Coronary artery (tissue), 2 donors: ENCODE measurements around the gene NRROS.
A peak's percentile ranks its signal among the peaks of the same experiment; 100 is the strongest.
"Not testable (repeated sequence)": the region's sequence is repeated elsewhere in the genome, so short reads cannot be mapped to it uniquely, and the experiment has no call there.

Source experiments
- DNase-seq: peaks from one replicate; pipeline ENCODE4 v3.0.0-alpha.2; 2017; ENCODE audit warnings: low spot score
- H3K27ac ChIP-seq, 2 donors: fragments of 200-600 bp; sonication (generic); one replicate each; pipeline ENCODE4 v1.5.1; 2016 to 2019
- H3K4me3 ChIP-seq: fragments of 200-600 bp; sonication (generic); 2 replicates; pipeline ENCODE4 v1.5.1; 2016; ENCODE audit warnings: mild to moderate bottlenecking, moderate library complexity
- CTCF ChIP-seq: fragments of 200-600 bp; sonication (generic); IDR thresholded peaks from one replicate; pipeline ENCODE4 v1.5.1; 2019; ENCODE audit warnings: antibody characterized with exemption

NRROS gene

GRCh38 chr3:196603683-196604082, 35.8 kb upstream of the NRROS start:
- DNase-seq, result no peak
- no peak for TF ChIP-seq CTCF

GRCh38 chr3:196604548-196604947, 34.9 kb upstream of the NRROS start:
- H3K4me3 ChIP-seq, result no peak overlapping the region

More at GRCh38 chr3:196603683-196604082, 35.8 kb upstream of the NRROS start:
- Histone ChIP-seq H3K27ac (no peak overlapping the region), H3K4me3 (no peak overlapping the region)

GRCh38 chr3:196608693-196609092, 30.8 kb upstream of the NRROS start:
- no peak for TF ChIP-seq CTCF
- no peak overlapping the region for H3K27ac ChIP-seq
- H3K4me3 ChIP-seq, result no peak overlapping the region
- no peak for DNase-seq

More at GRCh38 chr3:196604548-196604947, 34.9 kb upstream of the NRROS start:
- no peak overlapping the region for H3K27ac ChIP-seq
- no peak for TF ChIP-seq CTCF
- no peak for DNase-seq

- peak overlapping the region in 1 of 2 donors; percentile 51 for H3K27ac ChIP-seq
- peak; percentile 82 for DNase-seq
- peak; percentile 34 for TF ChIP-seq CTCF
- H3K4me3 ChIP-seq, result no peak overlapping the region
Observed at GRCh38 chr3:196609343-196609775, 30.1 kb upstream of the NRROS start.

GRCh38 chr3:196609805-196610515, 29.5 kb upstream of the NRROS start:
- peak overlapping the region in 1 of 2 donors; percentile 51 for H3K27ac ChIP-seq
- TF ChIP-seq CTCF, result no peak
- no peak overlapping the region for H3K4me3 ChIP-seq
- DNase-seq, result no peak

GRCh38 chr3:196611761-196612483, 27.6 kb upstream of the NRROS start:
- peak overlapping the region in 1 of 2 donors; percentile 36 for H3K27ac ChIP-seq
- no peak for TF ChIP-seq CTCF
- no peak for DNase-seq
- H3K4me3 ChIP-seq, result no peak overlapping the region

- H3K27ac ChIP-seq, DNase-seq: not testable (repeated sequence)
Observed at GRCh38 chr3:196615234-196615633, 24.3 kb upstream of the NRROS start.

More at GRCh38 chr3:196615234-196615633, 24.3 kb upstream of the NRROS start:
- H3K4me3 ChIP-seq, result not testable (repeated sequence)
